OCI-LY3 (cell line): ENCODE results near the gene CHST10.

Experiments
- H2AFZ ChIP-seq: fragments of 200-600, 300-600 bp; shearing (Covaris generic); 2 replicates; pipeline ENCODE4 v1.6.0; 2014; ENCODE audit warnings: antibody characterized with exemption, low read depth, low read length
- H3K27ac ChIP-seq: fragments of 200-600, 300-600 bp; sonication (generic); 2 replicates; pipeline ENCODE4 v1.5.1; 2014; ENCODE audit warnings: mild to moderate bottlenecking, low read length, moderate library complexity, mixed read lengths
- H3K27me3 ChIP-seq: fragments of 200-600, 300-600 bp; sonication (generic); 2 replicates; pipeline ENCODE4 v1.6.1; 2014; ENCODE audit warnings: low read depth, low read length, mixed read lengths
- H3K36me3 ChIP-seq: fragments of 200-600, 300-600 bp; sonication (generic); replicated peaks from 2 replicates; pipeline ENCODE3; 2014; ENCODE audit warnings: low read depth, low read length, mixed read lengths
- H3K4me1 ChIP-seq: fragments of 300-600, 200-600 bp; sonication (generic); 2 replicates; pipeline ENCODE4 v1.6.1; 2014; ENCODE audit warnings: low read length, mixed read lengths
- H3K4me2 ChIP-seq: fragments of 200-600, 300-600 bp; sonication (generic); 2 replicates; pipeline ENCODE4 v1.6.1; 2014; ENCODE audit warnings: low read length, mixed read lengths
- H3K4me3 ChIP-seq: fragments of 300-600, 200-600 bp; sonication (generic); 2 replicates; pipeline ENCODE4 v1.5.1; 2014; ENCODE audit warnings: antibody characterized with exemption, mild to moderate bottlenecking, low read length, moderate library complexity
- H3K79me2 ChIP-seq: fragments of 300-600, 200-600 bp; shearing (Covaris generic); 2 replicates; pipeline ENCODE4 v1.6.1; 2014; ENCODE audit warnings: mild to moderate bottlenecking, low read length, mixed read lengths
- H3K9ac ChIP-seq: fragments of 300-600, 200-600 bp; shearing (Covaris generic); 2 replicates; pipeline ENCODE4 v1.6.0; 2014; ENCODE audit warnings: mild to moderate bottlenecking, low read length, moderate library complexity
- H3K9me3 ChIP-seq: fragments of 200-600, 300-600 bp; shearing (Covaris generic); 2 replicates; pipeline ENCODE4 v1.6.1; 2014; ENCODE audit warnings: low read length, mixed read lengths; ENCODE audit not compliant: insufficient read depth
- H4K20me1 ChIP-seq: fragments of 200-600, 300-600 bp; sonication (generic); 2 replicates; pipeline ENCODE4 v1.6.1; 2016; ENCODE audit warnings: low read length, mixed read lengths; ENCODE audit not compliant: insufficient read depth
- EZH2phosphoT487 ChIP-seq: fragments of 200-600 bp; shearing (Covaris generic); IDR thresholded peaks from 2 replicates; pipeline ENCODE4 v1.6.1; 2018; ENCODE audit warnings: antibody characterized with exemption, mixed run types, low read depth
- TF ChIP-seq, protein P1 (sequence below): fragments of 200-600, 300-600 bp; sonication (generic); IDR thresholded peaks from 2 replicates; pipeline ENCODE4 v1.5.1; 2014; ENCODE audit warnings: antibody characterized with exemption, low read length, low read depth

The CHST10 gene

GRCh38 chr2:100408104-100408503 is 9.4 kb downstream of the CHST10 start:
- Histone ChIP-seq H3K27me3 (no peaks in the 10 kb centered on the region), H3K4me3 (no peak overlapping the region), H3K4me2 (no peak overlapping the region), H2AFZ (no peak overlapping the region), H3K36me3 (peaks cover 41% of the 10 kb centered on the region), H3K9ac (no peak overlapping the region), H3K27ac (no peak overlapping the region), H3K4me1 (no peaks in the 10 kb centered on the region), H3K79me2 (peaks cover 30% of the 10 kb centered on the region), H3K9me3 (no peaks in the 10 kb centered on the region), H4K20me1 (peaks cover 7% of the 10 kb centered on the region)
- TF ChIP-seq EZH2phosphoT487: no peak

DNA sequence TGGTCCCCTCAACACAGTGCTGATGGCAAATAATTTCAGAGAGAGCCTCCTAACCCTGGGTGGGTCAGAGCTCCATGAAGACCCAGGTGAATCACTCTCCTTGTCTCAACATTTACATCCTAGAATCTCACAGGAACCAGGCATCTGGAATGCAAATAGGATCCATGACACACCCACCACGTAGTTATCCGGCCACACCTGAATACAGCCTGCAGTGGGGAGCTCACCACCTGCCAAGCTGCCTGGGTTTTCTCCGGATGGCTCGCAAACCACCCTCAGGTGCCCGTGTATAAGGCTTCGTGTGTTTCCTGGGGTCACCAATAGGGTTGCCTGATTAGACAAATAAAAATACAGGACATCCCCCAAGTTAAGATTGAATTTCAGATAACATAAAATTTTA is 9.9 kb downstream of the CHST10 start:
- Histone ChIP-seq H3K4me3 (no peak overlapping the region), H3K36me3 (peaks cover 40% of the 10 kb centered on the region), H3K79me2 (peaks cover 30% of the 10 kb centered on the region), H4K20me1 (peaks cover 7% of the 10 kb centered on the region), H3K9ac (no peak overlapping the region), H3K9me3 (no peaks in the 10 kb centered on the region), H3K27ac (no peak overlapping the region), H2AFZ (no peak overlapping the region), H3K4me1 (no peaks in the 10 kb centered on the region), H3K4me2 (no peak overlapping the region), H3K27me3 (no peaks in the 10 kb centered on the region)
- TF ChIP-seq, protein P1, sequence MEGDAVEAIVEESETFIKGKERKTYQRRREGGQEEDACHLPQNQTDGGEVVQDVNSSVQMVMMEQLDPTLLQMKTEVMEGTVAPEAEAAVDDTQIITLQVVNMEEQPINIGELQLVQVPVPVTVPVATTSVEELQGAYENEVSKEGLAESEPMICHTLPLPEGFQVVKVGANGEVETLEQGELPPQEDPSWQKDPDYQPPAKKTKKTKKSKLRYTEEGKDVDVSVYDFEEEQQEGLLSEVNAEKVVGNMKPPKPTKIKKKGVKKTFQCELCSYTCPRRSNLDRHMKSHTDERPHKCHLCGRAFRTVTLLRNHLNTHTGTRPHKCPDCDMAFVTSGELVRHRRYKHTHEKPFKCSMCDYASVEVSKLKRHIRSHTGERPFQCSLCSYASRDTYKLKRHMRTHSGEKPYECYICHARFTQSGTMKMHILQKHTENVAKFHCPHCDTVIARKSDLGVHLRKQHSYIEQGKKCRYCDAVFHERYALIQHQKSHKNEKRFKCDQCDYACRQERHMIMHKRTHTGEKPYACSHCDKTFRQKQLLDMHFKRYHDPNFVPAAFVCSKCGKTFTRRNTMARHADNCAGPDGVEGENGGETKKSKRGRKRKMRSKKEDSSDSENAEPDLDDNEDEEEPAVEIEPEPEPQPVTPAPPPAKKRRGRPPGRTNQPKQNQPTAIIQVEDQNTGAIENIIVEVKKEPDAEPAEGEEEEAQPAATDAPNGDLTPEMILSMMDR: no peak
- TF ChIP-seq EZH2phosphoT487: no peak

DNA sequence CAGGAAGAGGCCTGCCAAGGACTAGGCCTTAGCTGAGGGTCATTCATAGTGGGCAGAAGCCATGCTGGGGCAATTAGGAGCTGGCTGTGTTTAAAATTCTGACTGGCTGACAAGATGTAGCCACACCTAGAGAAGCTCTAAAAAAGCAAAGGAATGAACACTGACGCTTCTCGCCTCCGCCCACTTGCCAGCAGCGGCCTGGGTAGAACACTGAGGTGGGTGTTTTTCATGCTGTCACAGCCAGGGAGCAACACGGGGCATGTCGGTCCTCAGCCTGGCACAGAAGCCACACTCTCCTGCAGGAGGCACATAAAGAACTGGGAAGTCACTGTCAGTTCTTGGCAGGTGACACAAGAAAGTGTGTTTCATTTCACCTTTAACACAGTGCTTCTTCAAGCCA is 10.4 kb downstream of the CHST10 start:
- no peaks in the 10 kb centered on the region for H3K9me3 ChIP-seq
- no peaks in the 10 kb centered on the region for H3K27me3 ChIP-seq
- peaks cover 7% of the 10 kb centered on the region for H4K20me1 ChIP-seq
- peaks cover 45% of the 10 kb centered on the region for H3K36me3 ChIP-seq
- H3K4me1 ChIP-seq: no peaks in the 10 kb centered on the region
- H3K79me2 ChIP-seq: peaks cover 29% of the 10 kb centered on the region
- no peak overlapping the region for H3K9ac ChIP-seq
- H2AFZ ChIP-seq: no peak overlapping the region
- no peak overlapping the region for H3K4me3 ChIP-seq
- no peak for TF ChIP-seq EZH2phosphoT487
- TF ChIP-seq, protein P1: no peak
- H3K4me2 ChIP-seq: no peak overlapping the region
- H3K27ac ChIP-seq: no peak overlapping the region

DNA sequence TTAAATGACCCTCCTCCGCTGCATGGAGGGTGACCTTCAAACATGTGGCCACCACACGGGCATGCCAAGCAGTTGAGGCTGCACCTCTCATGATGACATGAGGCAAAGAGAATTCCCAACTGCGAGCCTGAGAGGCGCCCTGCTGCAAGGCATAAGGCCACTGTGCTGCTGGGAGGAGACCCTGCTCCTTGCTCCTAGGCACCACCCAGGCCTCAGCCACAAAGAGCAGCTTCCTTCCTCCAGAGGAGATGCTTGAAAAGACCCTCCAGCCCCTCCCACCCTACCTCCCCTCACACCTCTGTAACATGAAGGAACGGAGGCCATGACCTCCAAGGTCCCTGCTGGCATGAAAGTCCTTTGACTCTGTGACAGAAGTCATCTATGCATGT is 11.4 kb downstream of the CHST10 start:
- Histone ChIP-seq H3K9ac (no peak overlapping the region), H3K79me2 (peaks cover 20% of the 10 kb centered on the region), H3K4me1 (no peaks in the 10 kb centered on the region), H3K4me2 (no peak overlapping the region), H3K27me3 (no peaks in the 10 kb centered on the region), H4K20me1 (peaks cover 7% of the 10 kb centered on the region), H3K9me3 (no peaks in the 10 kb centered on the region), H3K27ac (no peak overlapping the region), H3K4me3 (no peak overlapping the region), H3K36me3 (peaks cover 48% of the 10 kb centered on the region), H2AFZ (no peak overlapping the region)
- no peak for TF ChIP-seq EZH2phosphoT487
- TF ChIP-seq, protein P1: no peak
